GM10847 (cell line): ENCODE measurements around the gene DALRD3.

Experiments used
- POLR2A ChIP-seq: IDR thresholded peaks from 2 replicates; pipeline ENCODE4 v1.6.1; 2011; ENCODE audit not compliant: insufficient read length; ENCODE audit errors: extremely low read depth

DALRD3 gene

GRCh38 chr3:49025793-49026520 lies 7.6 kb upstream of the DALRD3 start:
- TF ChIP-seq POLR2A, result no peak

GRCh38 chr3:49025005-49025792 lies 6.8 kb upstream of the DALRD3 start:
- TF ChIP-seq POLR2A, result peak; percentile 1

- peak; percentile 11 for TF ChIP-seq POLR2A
Measured at GRCh38 chr3:49024449-49024848, 6.1 kb upstream of the DALRD3 start.

- no peak for TF ChIP-seq POLR2A
Measured at GRCh38 chr3:49023775-49024174, 5.4 kb upstream of the DALRD3 start.

GRCh38 chr3:49022688-49023171 lies 4.3 kb upstream of the DALRD3 start:
- TF ChIP-seq POLR2A, result no peak

GRCh38 chr3:49021813-49022687 lies 3.7 kb upstream of the DALRD3 start, which contains the start of gene NDUFAF3:
Gene NDUFAF3, plus strand, starts transcription at chr3:49022121. Its CDS starts 24 bp downstream, at chr3:49022145.
- TF ChIP-seq POLR2A, result peak; percentile 91

- TF ChIP-seq POLR2A, result peak; percentile 100
Measured at GRCh38 chr3:49021213-49021812, 2.9 kb upstream of the DALRD3 start.

GRCh38 chr3:49020330-49021212 lies 2.2 kb upstream of the DALRD3 start:
- TF ChIP-seq POLR2A, result peak; percentile 28

GRCh38 chr3:49019941-49020329 lies 1.6 kb upstream of the DALRD3 start:
- no peak for TF ChIP-seq POLR2A

GRCh38 chr3:49018707-49019006 lies 277 bp upstream of the DALRD3 start:
- TF ChIP-seq POLR2A, result no peak

GRCh38 chr3:49017229-49017970 lies 980 bp downstream of the DALRD3 start:
- no peak for TF ChIP-seq POLR2A

GRCh38 chr3:49016414-49017228 lies 1.8 kb downstream of the DALRD3 start:
- no peak for TF ChIP-seq POLR2A

GRCh38 chr3:49015765-49016164 lies 2.6 kb downstream of the DALRD3 start:
- TF ChIP-seq POLR2A, result no peak

- no peak for TF ChIP-seq POLR2A
Measured at GRCh38 chr3:49015072-49015471, 3.3 kb downstream of the DALRD3 start.
